Mononuclear cell (primary cell): ENCODE data around the gene HRNR. TPM values are rescaled to one million over a fixed set of nuclear protein-coding genes. Genes with fewer than 3 reads are reported as not detected.

ENCODE experiments used
- H3K27me3 ChIP-seq: 2 replicates; pipeline ENCODE4 v1.6.0; 2011; ENCODE audit warnings: low read length, control low read depth; ENCODE audit not compliant: insufficient read depth
- H3K4me1 ChIP-seq: 2 replicates; pipeline ENCODE4 v1.5.1; 2011; ENCODE audit warnings: mild to moderate bottlenecking, low read length, control low read depth; ENCODE audit not compliant: insufficient read depth
- H3K4me3 ChIP-seq: 2 replicates; pipeline ENCODE4 v1.5.1; 2011; ENCODE audit warnings: mild to moderate bottlenecking, low read length, moderate library complexity
- H3K9me3 ChIP-seq: 2 replicates; pipeline ENCODE4 v1.5.1; 2011; ENCODE audit warnings: low read depth, mild to moderate bottlenecking, control low read depth, low read length
- total RNA-seq: library from RNA; depleted of rRNA; stranded (reverse); fragments of >200 nt; gene quantifications from one replicate; pipeline ENCODE4 v1.2.3, GENCODE V29; 2012

Gene HRNR
- total RNA-seq, 1 donor: under 0.01 TPM

DNA sequence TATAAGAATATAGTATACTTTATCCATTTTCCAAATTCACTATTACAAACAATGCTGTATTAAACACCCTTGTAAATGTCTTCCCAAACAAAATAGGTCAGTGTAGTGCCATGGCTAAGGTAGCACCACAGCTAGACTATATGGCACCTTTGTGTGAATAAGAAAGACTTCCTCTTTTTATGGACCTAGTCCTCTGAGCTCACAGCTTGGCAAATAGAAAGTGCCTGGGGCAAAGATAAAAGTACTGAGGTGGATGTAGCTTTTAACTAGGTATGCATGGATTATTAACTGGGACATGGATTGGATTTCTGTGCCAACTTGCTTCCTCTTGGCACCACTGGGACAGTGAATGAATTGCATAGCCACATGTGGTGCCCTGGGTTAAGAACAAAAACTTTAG is 25.0 kb downstream of the HRNR start:
- Histone ChIP-seq H3K27me3 (peaks cover 3% of the 10 kb centered on the region), H3K4me3 (no peak overlapping the region), H3K4me1 (no peaks in the 10 kb centered on the region), H3K9me3 (no peaks in the 10 kb centered on the region)

DNA sequence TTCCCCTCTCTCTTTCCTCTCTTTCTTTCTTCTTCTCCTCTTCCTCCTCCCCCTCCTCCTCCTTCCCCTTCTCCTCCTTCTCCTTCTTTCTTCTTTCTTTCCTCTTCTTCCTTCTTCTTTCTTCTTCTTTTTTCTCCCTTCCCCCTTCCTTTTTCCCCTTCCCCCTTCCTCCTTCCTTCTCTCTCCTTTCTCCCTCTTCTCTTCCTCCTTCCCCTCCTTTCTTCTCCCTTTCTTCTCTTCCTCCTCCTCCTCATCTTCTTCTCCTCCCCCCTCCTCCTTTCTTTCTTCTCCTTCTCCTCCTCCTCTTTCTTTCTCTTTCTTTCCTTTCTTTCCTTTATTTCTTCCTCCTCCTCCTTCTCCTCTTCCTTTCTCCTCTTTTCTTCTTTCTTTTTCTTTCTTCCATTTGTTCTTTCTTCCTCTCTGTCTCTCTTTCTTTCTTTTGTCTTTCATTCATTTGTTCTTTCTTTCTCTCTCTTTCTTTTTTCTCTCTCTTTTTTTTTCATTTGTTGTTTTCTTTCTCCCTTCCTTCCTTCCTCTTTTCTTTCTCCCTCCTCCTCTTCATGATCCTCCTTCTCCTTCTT is 26.5 kb downstream of the HRNR start:
- H3K9me3 ChIP-seq: no peaks in the 10 kb centered on the region
- H3K4me1 ChIP-seq: no peaks in the 10 kb centered on the region
- peaks cover 3% of the 10 kb centered on the region for H3K27me3 ChIP-seq
- no peak overlapping the region for H3K4me3 ChIP-seq

DNA sequence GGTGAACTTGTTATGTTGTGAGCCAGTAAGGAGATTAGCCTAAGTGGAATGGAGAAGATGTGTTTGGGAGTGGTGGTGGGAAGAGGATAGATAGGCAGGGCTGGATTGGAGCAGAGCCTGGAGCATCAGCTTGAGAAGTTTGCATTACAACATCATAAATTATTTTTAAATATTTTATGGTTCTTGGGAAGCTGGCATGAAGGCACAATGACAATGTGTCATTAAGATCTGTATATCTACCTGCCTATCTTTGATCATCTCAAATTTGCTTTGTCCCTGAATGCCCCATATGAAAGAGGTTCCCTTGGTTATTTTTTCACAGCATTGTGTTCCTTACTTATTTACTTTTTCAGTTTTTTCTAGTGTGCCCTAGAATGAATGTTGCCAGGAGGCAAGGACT is 32.3 kb downstream of the HRNR start:
- Histone ChIP-seq H3K9me3 (no peaks in the 10 kb centered on the region), H3K4me3 (no peak overlapping the region), H3K4me1 (peaks cover 10% of the 10 kb centered on the region), H3K27me3 (peaks cover 3% of the 10 kb centered on the region)

DNA sequence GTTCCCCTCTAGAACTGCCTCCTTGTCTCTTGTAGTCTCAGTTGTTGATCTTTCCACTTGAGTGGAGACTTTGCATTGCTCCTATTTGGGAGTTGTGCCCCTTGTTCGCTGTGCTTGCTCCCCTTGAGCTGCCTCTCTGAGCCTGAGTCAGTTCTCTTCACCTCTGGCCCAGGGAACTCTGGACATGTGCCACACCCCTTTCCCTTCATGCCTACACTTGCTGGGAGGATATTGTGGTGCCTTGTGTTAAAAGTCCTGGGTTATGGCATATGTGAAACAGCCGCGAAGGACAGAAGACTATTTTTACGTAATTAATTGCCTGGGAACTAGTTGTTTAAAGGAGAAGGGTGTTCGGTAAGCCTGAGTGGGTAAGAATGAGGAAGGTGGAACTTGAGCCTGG is 32.7 kb downstream of the HRNR start:
- no peak overlapping the region for H3K4me3 ChIP-seq
- peaks cover 10% of the 10 kb centered on the region for H3K4me1 ChIP-seq
- peaks cover 3% of the 10 kb centered on the region for H3K27me3 ChIP-seq
- no peaks in the 10 kb centered on the region for H3K9me3 ChIP-seq

DNA sequence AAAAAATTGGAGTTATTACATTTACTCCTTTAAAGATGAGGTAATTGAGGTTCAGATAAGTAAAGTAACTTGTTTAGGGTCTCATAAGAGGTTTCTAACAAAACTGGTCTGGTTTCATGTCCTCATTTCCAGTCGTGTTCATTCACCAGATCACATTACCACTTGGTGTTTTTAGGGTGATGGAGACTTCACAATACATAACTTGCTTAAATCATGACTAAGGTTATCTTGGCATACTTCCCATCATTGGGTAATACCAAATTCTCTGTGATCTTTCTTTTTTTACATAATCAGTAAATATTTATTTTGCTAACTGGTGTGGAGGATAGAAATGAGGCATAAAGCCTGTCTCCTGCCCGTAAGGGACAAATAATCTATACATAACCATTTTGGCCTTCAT is 33.4 kb downstream of the HRNR start:
- Histone ChIP-seq H3K4me1 (peaks cover 10% of the 10 kb centered on the region), H3K27me3 (peaks cover 3% of the 10 kb centered on the region), H3K9me3 (no peaks in the 10 kb centered on the region), H3K4me3 (no peak overlapping the region)

DNA sequence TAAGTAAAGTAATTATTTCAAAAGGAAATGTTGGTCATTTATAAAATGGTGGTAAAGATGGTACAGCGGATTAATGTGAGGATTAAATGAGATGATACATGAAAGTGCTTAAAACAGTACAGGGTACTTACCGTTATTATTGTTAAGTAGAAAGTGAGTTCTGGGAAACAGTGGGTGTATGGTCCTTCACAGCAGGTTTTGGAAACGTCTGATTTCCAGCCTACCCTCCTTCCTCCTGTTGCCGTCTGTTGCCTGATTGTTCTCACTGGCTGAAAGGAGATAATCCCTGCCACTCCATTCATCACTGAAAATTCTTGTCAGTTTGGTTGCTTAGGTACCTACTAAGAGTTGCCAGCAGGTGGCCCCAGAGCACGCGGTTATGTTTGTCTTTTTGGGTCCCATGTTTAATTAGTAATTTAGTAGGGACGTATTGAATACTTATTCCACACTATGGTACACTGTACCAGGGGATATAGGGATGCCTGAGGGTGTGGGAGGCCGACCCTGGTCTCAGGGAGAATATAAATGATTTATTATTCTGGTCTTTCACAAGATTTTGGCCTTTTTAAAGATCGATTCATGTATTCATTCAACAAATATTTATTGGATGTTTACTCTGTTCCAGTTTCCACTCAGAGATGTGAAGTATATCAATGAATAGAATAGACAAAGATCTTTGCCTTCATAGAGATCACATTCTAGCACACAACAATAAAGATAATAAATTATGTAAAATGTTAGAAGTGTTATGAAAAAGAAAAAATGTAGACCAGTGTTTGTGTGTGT is 34.1 kb downstream of the HRNR start:
- Histone ChIP-seq H3K9me3 (no peaks in the 10 kb centered on the region), H3K27me3 (peaks cover 3% of the 10 kb centered on the region), H3K4me3 (peak overlapping the region; percentile 38), H3K4me1 (peaks cover 10% of the 10 kb centered on the region)

DNA sequence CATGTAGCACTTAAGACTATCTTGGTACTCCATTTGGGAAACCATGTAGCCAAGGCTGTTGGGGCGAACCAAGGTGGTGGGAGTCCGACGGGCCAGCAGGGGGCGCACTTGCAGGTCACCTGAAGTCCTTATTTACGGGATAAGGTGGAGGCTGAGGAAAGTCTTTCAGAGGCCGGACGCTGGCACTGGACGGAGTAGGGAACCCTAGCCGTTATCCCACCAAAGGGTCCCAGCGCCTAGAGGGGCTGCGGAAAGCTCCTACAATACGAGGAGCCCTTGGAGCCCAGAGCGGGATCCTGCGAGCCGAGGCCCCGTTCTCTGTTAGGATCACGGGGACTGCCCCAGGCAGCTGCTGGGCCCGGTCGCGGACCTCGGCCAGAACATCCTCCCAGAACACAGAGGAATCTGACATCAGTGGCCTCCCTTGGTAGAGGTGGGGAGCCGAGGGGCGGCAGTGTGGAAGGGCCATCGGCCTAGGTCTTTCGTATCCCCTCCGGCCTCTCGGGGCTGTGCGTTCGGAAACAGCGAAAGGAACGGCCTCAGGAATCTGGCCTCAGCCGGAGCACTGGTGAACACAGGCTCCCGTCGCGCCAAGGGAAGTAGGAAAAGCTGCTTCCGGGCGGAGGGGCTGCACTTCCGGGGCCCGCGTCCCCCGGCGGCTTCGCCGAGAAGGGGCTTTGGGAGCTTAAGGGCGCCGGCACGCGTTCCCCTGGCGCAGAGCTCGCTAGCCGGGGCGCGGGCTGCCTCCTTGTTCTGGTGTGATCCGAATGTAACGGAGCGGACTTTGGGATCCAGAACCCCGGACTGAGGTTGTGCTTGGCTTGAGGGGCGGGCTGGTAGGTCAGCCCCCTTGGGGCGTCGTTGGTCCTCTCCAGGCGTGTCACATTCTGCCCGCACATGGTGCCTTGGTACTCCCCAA is 35.1 kb downstream of the HRNR start:
- H3K4me1 ChIP-seq: peaks cover 10% of the 10 kb centered on the region

DNA sequence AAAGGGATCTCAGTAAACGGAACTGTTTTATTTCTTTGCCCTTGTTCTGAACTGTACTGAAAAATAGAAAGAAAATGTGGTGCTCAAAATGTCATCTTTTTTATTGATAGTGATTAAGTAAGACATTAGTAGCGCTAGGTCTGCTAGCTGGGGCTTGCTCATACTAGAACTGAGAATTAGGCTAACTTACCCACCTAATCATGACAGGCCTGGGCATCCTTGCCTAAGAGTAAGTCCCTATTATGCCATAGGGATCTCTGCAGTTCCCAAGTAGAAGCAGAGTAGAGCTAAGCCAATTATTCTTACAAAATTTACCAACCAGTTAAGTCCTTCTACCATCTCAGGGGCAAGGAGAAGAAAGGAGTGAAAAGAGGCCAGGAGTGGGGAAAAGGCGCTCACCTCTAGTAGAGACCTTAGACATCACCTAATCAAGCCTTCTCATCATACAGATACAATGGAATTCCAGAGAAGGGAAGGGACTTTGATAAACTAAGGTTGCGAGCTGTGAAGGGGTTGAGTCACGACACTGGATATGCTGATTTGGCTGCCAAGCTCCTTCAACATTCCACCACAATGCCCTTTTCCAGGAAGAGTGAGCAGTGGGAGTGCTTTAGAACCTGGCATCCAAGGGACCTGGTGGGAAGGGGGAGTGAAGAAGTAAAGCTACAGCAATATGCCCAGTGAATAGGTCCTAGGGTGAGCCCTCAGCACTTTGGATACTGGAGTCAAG is 37.3 kb downstream of the HRNR start:
- Histone ChIP-seq H3K4me3 (no peak overlapping the region), H3K9me3 (no peaks in the 10 kb centered on the region), H3K4me1 (peaks cover 10% of the 10 kb centered on the region), H3K27me3 (peaks cover 3% of the 10 kb centered on the region)

More for the DNA sequence above, 35.1 kb downstream of the HRNR start:
- Histone ChIP-seq H3K9me3 (no peaks in the 10 kb centered on the region), H3K27me3 (peaks cover 3% of the 10 kb centered on the region), H3K4me3 (peak overlapping the region; percentile 38)

DNA sequence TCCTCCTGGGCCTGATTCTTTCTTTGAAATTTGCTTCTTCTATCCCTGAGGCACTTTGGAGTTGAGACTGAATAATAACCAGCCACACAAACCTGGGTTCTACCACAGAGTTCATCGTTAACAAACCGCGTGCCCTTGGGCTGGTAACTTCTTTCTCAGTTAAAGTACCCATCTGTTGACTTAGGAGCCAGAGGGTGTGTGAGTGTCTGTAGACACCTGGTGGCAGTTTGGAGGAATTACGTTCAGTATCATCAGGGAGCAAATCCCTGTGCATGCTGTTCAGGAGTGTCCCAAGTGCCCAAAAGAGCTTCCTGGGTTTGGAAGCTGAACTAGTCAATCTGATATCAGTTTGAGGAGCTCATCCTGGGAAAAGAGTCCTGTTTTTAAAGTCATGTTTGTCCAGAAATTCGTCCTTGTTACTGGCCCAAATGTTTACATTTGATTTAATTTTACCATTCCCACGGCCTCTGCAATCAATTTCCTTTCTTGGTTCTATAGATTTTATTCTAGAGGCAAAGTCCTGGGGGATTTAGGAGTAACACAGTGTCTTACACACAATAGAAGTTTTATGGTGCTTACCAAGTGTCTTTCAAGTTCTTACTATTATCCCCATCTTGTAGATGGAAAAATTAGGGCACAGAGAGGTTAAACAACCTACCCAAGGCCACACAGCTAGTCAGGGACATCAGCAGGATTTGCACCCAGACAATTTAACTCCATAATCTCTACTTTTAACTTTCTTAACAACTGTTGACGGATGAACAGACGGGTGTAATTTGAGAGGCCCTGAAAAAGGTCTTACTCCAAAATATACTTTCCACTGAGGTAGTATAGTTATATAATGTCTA is 38.2 kb downstream of the HRNR start:
- no peaks in the 10 kb centered on the region for H3K9me3 ChIP-seq
- H3K27me3 ChIP-seq: peaks cover 3% of the 10 kb centered on the region
- no peak overlapping the region for H3K4me3 ChIP-seq
- peaks cover 10% of the 10 kb centered on the region for H3K4me1 ChIP-seq

DNA sequence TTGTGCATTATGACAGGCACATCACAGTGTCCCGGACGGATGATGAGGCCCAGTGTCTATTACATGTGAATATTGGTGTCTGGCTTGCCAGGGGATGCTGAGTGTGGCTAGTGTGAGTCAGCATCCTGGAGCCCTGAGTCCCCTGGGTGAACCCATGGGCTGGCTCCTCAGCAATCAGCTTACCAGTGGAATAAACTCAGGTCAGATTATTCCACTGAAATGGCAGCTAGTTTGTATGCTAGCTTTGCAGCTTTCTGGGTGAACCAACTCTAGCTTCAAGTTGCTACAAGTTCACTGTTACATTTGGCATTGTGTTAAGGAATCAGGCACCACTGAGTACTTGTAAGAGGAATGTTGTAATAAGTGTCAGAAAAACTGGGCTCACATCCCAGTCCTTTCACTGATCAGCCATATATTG is 41.0 kb downstream of the HRNR start:
- no peak overlapping the region for H3K4me3 ChIP-seq
- no peaks in the 10 kb centered on the region for H3K27me3 ChIP-seq
- H3K4me1 ChIP-seq: no peaks in the 10 kb centered on the region
- no peaks in the 10 kb centered on the region for H3K9me3 ChIP-seq

DNA sequence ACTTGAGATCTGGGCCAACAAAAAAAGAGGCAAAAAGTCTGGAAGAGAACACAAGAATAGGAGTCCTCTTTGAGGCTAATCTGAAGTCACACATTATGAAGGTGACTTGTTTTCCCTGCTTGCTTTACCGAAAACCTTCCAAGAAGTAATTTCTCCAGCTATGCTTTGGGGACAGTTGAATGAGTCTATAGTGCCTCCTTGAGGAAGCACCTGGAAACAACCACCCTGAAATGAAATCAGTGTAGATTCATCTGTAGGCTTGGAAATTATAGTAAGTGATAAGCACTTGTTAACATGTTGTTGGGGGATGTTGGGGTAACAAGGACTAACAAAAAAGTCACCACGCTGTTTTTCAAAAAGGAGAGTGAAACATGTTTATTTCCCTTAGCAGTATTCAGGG is 41.6 kb downstream of the HRNR start:
- Histone ChIP-seq H3K27me3 (no peaks in the 10 kb centered on the region), H3K4me3 (no peak overlapping the region), H3K9me3 (no peaks in the 10 kb centered on the region), H3K4me1 (no peaks in the 10 kb centered on the region)

DNA sequence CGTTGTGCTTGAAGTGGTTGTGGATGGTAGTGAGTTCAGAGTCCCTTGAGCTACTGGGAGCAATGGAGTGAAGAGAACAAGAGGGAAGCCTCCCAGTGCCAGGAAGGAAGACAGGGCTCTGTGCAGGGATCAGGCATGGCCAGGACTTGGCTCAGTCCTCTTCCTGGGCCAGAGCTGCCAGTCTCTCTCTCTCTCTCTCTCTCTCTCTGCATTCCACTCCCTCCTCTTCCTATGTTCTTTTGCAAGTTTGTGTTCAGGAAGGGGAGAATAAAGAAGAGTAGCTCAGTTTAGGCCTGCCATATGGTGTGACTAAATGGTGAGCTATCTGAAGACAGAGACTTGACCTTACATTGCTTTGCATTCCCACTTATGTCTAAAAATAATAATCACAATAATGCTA is 44.4 kb downstream of the HRNR start:
- no peak overlapping the region for H3K4me3 ChIP-seq
- H3K27me3 ChIP-seq: no peaks in the 10 kb centered on the region
- H3K4me1 ChIP-seq: no peaks in the 10 kb centered on the region
- H3K9me3 ChIP-seq: no peaks in the 10 kb centered on the region

DNA sequence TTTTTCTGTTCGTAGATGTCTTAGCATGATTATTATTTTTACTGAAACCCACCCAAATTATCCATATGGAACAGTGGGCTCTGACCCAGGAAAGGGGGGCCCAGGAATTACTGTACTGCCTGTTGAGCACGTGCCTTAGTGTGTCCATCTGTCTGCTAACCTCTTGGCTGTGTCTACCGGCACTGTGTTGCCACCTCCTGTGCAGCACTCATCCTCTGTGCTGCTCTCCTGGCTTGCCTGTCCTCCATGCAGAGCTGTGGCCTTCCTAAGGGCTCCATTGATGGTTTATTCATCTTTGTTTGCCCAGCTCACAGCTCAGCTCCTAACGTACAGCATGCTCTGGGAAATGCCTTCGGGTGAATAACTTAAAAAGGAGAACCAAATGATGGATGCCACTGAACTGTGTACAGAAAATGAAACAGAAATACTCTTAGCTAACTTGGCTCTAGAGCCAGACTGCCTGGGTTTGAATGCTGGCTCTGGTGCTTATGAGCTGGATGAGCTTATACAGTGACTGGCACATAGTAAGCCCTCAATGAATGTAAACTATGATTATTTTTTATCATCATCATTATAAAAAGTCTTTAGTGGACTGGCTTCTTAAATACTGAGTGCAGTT is 53.6 kb downstream of the HRNR start:
- Histone ChIP-seq H3K4me1 (peaks cover 56% of the 10 kb centered on the region), H3K4me3 (no peak overlapping the region), H3K9me3 (no peaks in the 10 kb centered on the region), H3K27me3 (no peaks in the 10 kb centered on the region)
